Activated CD8-positive, alpha-beta memory T cell treated with anti-CD3 and anti-CD28 coated beads, Interleukin-2, amount 50 U/mL, for 1 hour (primary cell): ENCODE results near the gene LSM14B.

Source experiments
- DNase-seq: peaks from one replicate; pipeline ENCODE4 v3.0.0-alpha.2; 2020; ENCODE audit errors: extremely low read depth

The LSM14B gene

DNA sequence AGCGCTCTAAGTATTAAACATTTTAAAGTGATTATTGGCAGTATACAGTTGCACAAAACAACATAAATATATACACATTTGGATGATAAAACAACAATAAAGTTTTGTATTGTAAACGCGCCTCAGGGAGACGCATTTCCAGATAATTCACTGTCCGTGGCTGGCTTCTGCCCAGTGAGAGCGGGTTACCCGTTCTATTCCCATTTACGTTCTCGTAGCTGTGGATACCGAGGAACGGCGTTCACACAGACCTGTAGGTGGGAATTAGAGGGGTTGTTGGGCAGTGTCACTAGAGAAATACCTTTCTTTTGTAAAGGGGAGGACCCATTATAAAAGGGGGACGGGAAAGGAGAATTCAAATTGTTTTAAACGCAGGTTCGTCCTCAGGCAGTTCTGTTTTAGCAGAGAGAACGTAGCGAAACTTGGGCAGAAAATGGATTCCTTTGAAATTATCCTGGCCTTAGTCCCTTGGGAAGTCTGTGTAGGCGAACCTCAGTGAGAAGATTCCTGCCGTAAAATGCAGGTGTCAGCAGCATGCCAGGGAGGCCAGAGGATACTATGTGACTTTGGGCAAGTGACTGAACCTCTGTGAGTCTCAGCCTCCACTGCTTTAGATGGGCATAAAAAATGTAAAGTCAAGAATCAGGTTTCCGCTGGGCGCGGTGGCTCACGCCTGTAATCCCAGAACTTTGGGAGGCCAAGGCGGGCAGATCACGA lies 61.3 kb downstream of the LSM14B start:
- no peak for DNase-seq
